ENCODE data around the gene EIF3D. TPM values are rescaled to one million over a fixed set of nuclear protein-coding genes. Genes with fewer than 3 reads are reported as not detected.

Gene EIF3D
- total and polyA plus RNA-seq, 2 of the 13 experiments (the other 11 are each of a cell fraction or from before 2014, with no cell fraction given) = 118 to 274 TPM

DNA sequence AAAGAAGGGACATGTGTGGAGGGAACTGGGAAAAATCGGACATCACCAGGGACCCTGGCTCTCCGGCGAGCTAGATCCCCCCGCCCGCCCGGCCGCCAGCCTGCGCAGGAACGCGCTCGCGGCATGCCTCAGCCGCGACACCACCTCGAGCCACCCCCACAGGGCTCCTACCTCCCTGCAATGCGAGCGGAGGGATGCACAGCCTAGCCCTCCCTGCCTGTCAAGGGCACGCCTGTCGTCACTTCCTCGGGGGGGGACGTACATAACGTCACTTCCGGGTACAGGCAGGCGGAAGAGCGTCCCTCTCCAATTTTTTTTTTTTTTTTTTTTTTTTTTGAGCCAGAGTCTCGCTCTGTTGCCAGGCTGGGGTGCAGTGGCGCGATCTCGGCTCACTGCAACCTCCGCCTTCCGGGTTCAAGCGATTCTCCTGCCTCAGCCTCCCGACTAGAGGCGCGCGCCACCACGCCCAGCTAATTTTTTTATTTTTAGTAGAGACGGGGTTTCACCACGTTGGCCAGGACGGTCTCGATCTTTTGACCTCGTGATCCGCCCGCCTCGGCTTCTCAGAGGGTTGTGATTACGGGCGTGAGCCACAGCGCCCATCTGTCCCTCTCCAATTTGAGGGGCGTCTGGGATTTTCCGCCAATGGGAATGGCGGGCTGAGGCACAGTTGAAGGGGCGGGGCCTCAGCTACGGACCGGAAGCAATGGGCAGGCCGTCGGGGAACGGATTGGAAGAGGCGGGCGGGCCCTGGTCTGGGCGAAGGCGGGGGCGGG lies 47.4 kb downstream of the EIF3D start, which contains the start of gene TXN2 (continued):
- TF ChIP-seq RBM39 (IDR thresholded peaks at IDR 0.05; ENCODE audit: low read depth, low read length, poor library complexity, severe bottlenecking) (peak; percentile 74), ZNF343 (CRISPR knock-in tag; IDR thresholded peaks at IDR 0.05) (no peak), ZNF124 (CRISPR knock-in tag; IDR thresholded peaks at IDR 0.05) (peak; percentile 54), MED8 (CRISPR knock-in tag; IDR thresholded peaks at IDR 0.05; ENCODE audit: insufficient replicate concordance) (peak; percentile 43), MED13 (CRISPR knock-in tag; IDR thresholded peaks at IDR 0.05) (no peak; the same call in 1 of the 2 replicates), SOX6 (IDR thresholded peaks at IDR 0.05) (no peak), SOX6 (CRISPR knock-in tag; IDR thresholded peaks at IDR 0.05) (peak; percentile 55; the same call in 1 of the 2 replicates), FIP1L1 (IDR thresholded peaks at IDR 0.05; ENCODE audit: borderline replicate concordance, insufficient read depth, low read depth, low read length) (no peak), ZNF446 (CRISPR knock-in tag; IDR thresholded peaks at IDR 0.05) (no peak), FOXA3 (CRISPR knock-in tag; IDR thresholded peaks at IDR 0.05) (peak; percentile 12; the same call in 1 of the 2 replicates)
- TF ChIP-seq, protein P1, sequence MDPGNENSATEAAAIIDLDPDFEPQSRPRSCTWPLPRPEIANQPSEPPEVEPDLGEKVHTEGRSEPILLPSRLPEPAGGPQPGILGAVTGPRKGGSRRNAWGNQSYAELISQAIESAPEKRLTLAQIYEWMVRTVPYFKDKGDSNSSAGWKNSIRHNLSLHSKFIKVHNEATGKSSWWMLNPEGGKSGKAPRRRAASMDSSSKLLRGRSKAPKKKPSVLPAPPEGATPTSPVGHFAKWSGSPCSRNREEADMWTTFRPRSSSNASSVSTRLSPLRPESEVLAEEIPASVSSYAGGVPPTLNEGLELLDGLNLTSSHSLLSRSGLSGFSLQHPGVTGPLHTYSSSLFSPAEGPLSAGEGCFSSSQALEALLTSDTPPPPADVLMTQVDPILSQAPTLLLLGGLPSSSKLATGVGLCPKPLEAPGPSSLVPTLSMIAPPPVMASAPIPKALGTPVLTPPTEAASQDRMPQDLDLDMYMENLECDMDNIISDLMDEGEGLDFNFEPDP (CRISPR knock-in tag; conservative IDR thresholded peaks at IDR 0.05) = no peak
- TF ChIP-seq, protein P2, sequence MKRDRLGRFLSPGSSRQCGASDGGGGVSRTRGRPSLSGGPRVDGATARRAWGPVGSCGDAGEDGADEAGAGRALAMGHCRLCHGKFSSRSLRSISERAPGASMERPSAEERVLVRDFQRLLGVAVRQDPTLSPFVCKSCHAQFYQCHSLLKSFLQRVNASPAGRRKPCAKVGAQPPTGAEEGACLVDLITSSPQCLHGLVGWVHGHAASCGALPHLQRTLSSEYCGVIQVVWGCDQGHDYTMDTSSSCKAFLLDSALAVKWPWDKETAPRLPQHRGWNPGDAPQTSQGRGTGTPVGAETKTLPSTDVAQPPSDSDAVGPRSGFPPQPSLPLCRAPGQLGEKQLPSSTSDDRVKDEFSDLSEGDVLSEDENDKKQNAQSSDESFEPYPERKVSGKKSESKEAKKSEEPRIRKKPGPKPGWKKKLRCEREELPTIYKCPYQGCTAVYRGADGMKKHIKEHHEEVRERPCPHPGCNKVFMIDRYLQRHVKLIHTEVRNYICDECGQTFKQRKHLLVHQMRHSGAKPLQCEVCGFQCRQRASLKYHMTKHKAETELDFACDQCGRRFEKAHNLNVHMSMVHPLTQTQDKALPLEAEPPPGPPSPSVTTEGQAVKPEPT (CRISPR knock-in tag; IDR thresholded peaks at IDR 0.05; ENCODE audit: low read depth) = peak; percentile 74
- TF ChIP-seq, protein P3, sequence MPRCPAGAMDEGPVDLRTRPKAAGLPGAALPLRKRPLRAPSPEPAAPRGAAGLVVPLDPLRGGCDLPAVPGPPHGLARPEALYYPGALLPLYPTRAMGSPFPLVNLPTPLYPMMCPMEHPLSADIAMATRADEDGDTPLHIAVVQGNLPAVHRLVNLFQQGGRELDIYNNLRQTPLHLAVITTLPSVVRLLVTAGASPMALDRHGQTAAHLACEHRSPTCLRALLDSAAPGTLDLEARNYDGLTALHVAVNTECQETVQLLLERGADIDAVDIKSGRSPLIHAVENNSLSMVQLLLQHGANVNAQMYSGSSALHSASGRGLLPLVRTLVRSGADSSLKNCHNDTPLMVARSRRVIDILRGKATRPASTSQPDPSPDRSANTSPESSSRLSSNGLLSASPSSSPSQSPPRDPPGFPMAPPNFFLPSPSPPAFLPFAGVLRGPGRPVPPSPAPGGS (CRISPR knock-in tag; IDR thresholded peaks at IDR 0.05) = no peak
- TF ChIP-seq, protein P4, sequence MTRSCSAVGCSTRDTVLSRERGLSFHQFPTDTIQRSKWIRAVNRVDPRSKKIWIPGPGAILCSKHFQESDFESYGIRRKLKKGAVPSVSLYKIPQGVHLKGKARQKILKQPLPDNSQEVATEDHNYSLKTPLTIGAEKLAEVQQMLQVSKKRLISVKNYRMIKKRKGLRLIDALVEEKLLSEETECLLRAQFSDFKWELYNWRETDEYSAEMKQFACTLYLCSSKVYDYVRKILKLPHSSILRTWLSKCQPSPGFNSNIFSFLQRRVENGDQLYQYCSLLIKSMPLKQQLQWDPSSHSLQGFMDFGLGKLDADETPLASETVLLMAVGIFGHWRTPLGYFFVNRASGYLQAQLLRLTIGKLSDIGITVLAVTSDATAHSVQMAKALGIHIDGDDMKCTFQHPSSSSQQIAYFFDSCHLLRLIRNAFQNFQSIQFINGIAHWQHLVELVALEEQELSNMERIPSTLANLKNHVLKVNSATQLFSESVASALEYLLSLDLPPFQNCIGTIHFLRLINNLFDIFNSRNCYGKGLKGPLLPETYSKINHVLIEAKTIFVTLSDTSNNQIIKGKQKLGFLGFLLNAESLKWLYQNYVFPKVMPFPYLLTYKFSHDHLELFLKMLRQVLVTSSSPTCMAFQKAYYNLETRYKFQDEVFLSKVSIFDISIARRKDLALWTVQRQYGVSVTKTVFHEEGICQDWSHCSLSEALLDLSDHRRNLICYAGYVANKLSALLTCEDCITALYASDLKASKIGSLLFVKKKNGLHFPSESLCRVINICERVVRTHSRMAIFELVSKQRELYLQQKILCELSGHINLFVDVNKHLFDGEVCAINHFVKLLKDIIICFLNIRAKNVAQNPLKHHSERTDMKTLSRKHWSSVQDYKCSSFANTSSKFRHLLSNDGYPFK (CRISPR knock-in tag; IDR thresholded peaks at IDR 0.05; ENCODE audit: borderline replicate concordance) = peak; percentile 82; the same call in 1 of the 2 replicates
- TF ChIP-seq, protein P5, sequence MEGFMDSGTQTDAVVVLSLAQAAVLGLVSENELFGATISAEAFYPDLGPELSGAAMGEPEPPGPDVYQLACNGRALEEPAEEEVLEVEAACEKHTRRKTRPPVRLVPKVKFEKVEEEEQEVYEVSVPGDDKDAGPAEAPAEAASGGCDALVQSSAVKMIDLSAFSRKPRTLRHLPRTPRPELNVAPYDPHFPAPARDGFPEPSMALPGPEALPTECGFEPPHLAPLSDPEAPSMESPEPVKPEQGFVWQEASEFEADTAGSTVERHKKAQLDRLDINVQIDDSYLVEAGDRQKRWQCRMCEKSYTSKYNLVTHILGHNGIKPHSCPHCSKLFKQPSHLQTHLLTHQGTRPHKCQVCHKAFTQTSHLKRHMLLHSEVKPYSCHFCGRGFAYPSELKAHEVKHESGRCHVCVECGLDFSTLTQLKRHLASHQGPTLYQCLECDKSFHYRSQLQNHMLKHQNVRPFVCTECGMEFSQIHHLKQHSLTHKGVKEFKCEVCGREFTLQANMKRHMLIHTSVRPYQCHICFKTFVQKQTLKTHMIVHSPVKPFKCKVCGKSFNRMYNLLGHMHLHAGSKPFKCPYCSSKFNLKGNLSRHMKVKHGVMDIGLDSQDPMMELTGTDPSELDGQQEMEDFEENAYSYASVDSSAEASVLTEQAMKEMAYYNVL (CRISPR knock-in tag; IDR thresholded peaks at IDR 0.05; ENCODE audit: borderline replicate concordance) = peak; percentile 78; the same call in 1 of the 2 replicates
- TF ChIP-seq, protein P6, sequence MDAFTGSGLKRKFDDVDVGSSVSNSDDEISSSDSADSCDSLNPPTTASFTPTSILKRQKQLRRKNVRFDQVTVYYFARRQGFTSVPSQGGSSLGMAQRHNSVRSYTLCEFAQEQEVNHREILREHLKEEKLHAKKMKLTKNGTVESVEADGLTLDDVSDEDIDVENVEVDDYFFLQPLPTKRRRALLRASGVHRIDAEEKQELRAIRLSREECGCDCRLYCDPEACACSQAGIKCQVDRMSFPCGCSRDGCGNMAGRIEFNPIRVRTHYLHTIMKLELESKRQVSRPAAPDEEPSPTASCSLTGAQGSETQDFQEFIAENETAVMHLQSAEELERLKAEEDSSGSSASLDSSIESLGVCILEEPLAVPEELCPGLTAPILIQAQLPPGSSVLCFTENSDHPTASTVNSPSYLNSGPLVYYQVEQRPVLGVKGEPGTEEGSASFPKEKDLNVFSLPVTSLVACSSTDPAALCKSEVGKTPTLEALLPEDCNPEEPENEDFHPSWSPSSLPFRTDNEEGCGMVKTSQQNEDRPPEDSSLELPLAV (CRISPR knock-in tag; conservative IDR thresholded peaks at IDR 0.05; ENCODE audit: low read depth) = no peak
